ENCODE results near the gene C22orf39. TPM values are rescaled to one million over a fixed set of nuclear protein-coding genes. Genes with fewer than 3 reads are reported as not detected.
"Not testable (repeated sequence)": the region's sequence is repeated elsewhere in the genome, so short reads cannot be mapped to it uniquely, and the experiment has no call there.

Gene C22orf39
- total RNA-seq, 1 experiment from 2014 or later, result 19.6 TPM

DNA sequence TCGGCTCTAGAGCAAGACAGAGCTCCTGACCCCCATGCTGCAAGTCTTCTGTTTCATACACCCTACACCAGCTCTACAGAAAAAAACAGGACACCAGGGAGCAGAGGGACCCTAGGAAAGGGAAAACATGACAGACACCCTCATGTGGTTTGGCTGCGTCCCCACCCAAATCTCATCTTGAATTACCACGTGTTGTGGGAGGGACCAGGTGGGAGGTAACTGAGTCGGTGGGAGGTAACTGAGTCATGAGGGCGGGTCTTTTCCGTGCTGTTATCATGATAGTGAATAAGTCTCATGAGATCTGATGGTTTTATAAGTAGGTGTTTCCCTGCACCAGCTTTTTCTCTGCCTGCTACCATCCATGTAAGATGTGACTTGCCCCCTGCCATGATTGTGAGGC, 6.6 kb upstream of the C22orf39 start:
- DNase-seq (ENCODE audit: low spot score), result no peak

DNA sequence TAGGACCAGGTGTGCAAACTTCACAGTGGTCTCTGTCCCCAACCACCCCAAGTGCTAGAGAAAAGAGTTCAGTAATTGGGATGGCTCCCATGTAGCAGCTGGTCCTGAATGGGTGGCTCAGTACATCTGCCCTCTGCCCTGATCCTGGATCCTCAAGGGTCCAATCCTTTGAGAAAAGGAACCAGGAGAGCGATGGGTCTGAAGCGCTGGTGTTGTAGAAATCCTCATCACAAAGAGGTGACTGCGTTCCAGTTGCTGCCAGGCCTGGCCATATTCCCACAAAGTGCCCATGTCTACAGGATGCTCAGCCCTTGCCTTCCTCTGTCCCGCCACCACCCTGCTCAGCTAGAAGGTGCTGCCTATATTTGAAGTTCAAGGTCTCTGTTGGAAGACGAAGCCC, 6.2 kb upstream of the C22orf39 start:
- DNase-seq (ENCODE audit: low spot score), result no peak

DNA sequence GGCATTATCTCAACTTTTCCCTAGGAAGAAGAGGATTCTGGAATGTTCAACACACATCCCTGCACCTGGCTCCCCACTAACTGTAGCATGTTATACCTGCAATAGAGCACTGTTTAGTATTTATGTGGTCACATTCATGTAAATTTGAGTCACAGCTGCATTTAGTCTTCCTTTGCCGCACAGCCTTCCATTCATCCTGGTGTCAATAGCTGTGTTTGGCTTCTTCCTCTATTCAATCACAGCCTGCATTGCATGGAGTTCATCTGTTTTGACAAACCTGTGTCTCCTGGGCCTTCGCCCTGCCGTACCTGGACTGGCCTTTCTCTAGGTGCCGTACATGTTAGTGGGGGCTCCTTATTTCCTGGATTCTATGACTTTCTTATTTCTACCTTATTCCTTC, 4.1 kb upstream of the C22orf39 start:
- DNase-seq (ENCODE audit: low spot score), result no peak

DNA sequence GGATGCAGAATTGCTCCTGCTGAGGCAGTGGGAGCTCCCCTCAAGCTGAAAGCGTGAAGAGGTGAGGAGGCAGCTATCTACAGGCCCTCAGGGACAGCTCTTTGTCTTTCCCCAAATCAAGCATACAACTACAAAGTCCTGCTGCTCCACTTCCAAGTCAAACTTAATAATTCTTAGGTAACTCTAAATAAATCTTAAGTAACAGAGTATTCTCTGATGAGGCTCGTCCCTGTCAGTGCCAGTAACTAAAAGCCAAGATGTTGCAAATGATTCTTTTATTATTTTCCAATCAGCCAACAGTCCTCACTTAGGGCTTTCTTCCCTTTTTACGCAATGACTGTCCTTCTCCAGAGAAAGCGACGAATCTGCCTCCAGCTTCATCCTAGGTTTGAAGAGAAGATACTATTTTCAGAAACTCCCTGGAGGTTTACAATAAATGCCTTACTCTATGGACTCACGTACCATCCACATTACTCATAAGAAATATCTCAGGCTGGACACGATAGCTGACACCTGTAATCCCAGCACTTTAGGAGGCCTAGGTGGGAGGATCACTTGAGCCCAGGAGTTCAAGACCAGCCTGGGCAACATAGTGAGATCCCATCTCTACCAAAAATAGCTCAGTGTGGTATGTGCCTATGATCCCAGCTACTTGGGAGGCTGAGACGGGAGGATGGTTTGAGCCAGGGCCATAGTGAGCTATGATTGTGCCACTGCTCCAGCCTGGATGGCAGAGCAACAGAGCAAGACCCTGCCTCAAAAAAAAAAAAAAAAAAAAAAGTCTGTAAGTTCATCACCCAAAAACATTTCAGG, 3.1 kb upstream of the C22orf39 start:
- no peak for DNase-seq (ENCODE audit: low spot score)

DNA sequence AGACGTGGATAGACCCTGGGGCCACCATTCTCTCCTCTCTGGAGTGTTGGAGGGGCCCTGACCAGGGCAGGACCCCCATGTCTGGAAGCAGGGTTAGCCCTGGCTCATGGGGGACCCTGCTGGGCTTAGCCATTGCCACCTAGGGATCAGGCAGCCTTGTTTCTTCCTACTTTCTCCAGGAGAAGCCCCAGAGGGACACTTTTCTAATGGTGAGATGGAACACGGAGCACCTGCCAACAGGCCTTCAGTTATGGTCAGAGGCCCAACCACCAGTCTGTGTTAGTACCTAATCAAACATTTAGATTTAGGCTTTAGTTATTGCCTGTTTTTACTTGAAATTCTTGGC, 1.9 kb upstream of the C22orf39 start:
- DNase-seq (ENCODE audit: low spot score), result no peak

DNA sequence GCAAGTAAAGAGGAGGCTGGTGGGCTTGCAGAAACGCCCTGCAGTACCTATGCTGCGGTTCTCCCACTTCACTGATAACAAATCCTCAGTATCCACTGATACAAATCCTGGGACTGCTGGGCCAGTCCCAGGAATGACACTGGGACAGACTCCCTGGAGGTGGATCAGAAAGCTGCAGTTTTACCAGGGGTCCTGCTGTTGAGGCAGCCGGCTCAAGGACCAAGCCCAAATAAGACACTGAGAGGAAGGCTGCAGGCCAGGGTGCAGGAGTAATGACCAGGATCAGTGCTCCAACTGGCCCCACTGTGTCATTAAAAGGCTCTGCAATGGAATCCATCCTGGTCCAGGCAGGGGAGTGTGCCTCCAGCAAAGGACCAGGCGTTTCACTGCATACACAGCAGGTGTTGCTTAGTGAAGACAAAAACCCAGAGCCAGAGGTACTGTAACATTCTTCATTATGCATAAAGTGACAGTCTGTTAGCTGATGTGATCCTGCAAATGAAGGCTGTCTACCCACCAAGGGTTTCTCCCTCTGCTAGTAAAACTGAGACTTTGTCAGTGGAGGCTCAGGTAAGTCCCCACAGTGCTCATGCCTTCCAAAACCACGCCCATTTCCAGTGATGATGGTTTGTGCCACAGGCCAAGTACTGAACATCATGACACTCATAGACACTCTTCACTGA, 1.4 kb upstream of the C22orf39 start:
- DNase-seq (ENCODE audit: low spot score), result no peak

DNA sequence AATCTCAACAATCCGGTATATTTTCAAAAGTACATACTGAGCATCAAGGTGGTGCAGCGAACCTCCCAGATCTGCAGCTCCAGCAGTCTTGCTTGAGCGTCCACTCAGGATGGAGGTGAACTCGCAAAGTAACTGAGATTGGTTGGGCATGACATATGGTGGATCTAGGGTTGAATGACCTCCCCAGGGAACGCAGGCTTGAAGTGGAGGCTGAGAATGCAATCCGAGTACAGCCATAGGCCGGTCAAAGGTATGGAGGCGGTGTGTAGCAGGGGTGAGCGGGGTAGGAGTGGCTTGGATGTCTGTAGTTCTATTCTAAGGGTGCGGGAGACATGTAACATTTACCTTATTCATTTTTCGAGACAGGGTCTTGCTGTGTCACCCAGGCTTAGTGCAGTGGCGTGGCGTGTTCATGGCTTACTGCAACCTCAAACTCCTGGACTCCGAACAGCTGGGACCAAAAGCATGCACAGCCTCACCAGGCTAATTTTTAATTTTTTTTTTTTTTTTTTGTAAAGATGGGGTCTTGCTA, 631 bp upstream of the C22orf39 start:
- peak; percentile 40 for DNase-seq (ENCODE audit: low spot score)

DNA sequence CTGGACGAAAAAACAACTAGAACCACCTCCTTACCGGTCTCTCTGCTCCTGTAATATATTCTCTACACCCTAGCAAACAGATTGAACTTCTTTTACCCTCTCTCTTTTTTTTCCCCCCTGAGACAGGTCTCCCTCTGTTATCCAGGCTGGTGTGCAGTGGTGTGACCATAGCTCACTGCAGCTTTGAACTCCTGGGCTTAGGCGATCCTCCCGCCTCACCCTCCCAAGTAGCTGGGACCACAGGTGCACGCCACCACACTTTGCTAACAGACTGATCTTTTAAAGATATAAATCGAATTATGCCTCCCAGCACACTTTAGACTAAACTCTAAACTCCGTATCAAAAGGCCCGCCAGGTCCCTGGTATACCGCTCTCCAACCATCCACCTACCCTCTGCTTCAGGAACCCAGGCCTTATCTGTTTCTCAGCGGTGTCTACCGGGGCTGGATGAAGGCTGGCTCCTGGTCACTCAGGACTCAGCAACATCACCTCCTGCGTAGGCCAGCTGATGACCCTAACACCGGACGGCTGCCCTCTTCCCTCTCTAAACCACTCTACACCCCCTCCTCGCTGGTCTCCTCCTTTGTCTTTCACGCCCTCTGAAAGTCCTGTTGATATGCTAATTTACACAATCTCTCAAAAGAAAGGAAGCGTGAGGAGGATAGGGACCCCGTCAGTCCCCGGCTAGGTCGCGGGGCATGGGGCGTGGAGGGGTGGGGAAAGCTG, 745 bp downstream of the C22orf39 start:
- DNase-seq (ENCODE audit: low spot score), result no peak

DNA sequence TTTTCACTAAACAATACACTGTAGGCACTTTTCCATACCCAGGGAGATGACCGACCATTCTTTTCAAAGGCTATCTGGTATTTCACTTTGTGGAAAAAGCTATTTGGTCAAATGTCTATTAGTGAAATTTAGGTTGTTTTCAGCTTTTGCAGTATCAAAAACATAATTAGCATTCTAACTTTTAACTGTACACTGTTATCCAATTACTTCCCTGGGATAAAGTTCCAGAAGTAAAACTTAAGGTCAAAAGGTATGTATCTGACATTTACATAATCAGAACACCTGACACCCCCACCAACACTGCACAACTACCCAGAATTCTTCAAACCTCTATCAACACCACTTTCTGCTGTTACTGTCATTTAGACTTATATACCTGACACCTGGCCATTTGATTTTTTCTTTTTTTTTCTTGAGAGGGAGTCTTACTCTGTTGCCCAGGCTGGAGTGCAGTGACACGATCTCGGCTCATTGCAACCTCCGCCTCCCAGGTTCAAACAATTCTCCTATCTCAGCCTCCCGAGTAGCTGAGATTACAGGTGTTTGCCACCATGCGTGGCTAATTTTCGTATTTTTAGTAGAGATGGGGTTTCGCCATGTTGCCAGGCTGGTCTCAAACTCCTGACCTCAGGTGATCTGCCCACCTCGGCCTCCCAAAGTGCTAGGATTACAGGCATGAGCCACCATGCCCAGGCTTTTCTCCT, 2.1 kb downstream of the C22orf39 start:
- DNase-seq (ENCODE audit: low spot score), result not testable (repeated sequence)

DNA sequence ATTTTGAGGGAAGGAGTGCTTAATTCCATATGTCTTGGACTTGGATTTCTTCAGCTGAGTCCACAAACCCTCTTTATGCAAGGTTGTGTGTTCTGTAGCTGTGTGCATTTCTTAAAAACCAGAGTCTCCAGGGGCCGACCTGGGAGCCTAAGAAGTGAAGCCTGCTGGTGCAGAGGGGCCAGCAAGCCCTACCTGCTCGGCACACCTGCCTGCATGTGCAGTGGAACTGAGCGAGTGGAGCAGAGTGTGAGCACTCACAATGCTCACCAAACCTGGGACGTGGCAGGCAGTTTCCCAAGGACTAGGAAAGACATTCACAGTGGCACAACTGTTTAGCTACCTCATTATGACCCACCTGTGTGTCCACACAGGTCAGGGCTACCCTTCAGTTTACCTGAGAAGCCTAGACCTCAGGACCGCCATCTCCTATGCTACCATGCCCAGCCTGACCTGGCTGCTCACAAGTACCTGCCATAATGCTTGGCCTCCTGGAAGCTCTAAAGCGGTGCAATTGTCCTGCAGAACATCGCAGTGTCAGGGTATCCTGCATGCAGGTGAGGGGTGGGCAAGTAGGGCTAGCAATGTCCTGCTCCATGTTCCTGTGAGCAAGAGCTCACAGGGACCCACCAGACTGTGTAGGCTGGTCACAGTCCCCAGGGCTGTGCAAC, 3.8 kb downstream of the C22orf39 start:
- no peak for DNase-seq (ENCODE audit: low spot score)

DNA sequence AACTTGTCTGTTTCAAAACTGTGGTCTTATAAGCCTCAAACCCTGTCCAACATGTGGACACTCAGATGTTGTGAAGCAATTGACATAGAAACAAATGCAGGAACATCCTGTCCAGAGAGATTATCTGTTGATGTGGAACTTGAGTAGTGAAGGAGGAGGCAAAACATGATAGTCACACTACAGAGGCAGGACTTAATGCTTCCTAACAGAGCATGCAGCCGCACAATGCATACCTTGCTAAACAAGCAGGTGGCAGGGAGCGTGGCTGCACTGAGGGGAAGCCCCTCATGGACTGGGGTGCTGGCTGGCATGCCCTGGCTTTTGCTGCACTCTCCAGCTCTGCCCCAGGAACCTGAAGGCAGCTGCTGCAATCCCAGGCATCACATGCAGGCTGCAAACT, 5.3 kb downstream of the C22orf39 start:
- DNase-seq (ENCODE audit: low spot score), result no peak

DNA sequence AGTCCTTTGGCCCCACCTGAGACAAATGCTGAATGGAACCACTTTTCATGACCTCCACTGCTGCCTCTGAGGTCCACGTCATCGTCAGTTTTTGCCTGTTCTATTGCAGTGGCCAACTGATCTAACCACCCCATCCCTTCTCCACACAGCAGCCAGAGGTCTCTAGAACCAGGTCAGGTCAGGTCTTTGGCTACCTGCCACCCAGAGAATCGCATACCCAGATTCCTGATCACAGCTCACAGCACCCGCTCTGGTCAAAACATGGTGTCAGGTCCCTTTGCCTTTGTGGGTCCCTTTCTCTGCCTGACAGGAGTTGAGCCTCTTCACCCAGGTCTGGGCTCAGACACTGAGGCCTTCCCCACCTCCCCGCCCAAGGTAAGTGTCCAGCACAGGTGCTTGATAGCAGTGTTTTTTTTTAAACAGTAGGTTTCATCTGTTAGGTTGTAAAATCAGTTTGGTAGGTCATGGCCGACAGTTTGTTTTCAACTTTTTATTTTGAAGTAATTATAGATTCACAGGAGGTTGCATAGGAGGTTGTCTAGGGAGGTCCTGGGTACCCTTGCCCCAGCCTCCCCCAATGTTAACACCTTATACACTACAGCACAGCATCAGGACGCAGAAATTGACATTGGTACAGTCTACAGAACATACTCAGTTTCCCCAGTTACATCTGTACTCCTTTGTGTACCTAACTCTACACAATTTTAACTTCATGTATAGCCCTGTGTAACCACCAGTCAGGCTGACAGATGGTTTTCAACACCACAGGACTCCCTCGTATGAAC, 6.9 kb downstream of the C22orf39 start:
- DNase-seq (ENCODE audit: low spot score), result no peak

DNA sequence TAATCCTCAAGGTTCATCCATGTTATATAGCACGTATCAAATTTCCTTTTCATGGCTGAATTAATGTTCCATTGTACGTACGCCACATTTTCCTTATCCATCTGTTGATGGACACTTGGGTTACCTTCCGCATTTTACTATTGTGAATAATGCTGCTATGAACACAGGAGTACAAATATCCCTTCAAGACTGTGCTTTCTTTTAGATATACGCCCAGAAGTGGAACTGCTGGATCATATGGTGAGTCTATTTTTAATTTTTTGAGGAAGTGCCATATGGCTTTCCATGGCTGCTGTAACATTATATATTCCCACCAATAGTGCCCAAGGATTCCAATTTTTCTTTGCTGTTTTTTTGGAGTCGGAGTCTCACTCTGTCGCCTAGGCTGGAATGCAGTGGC, 9.2 kb downstream of the C22orf39 start:
- no peak for DNase-seq (ENCODE audit: low spot score)

DNA sequence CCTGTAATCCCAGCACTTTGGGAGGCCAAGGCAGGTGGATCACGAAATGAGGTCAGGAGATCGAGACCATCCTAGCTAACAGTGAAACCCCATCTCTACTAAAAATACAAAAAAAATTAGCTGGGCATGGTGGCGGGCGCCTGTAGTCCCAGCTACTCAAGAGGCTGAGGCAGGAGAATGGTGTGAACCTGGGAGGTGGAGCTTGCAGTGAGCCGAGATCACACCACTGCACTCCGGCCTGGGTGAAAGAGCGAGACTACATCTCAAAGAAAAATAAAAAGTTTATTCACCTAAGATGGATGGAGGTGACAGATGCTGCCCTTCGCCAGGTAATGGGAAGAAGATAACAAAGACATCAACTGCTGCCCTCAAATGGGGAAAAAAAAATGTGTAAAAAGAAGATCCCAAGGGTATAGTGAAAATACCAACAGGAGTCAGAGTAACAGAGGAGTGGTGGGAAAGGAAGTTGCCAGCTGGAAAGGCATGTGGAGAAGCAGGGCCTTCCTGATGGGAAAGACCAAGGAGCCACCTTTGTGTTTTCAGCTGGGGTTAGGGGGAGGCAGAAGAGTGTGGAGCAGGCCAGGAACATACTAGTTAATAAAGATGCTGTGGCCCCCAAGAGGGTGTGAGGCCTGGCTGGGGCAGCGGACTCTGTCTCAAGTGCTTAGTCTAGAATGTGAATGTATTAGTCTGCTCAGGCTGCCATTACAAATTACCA, 10.9 kb downstream of the C22orf39 start:
- not testable (repeated sequence) for DNase-seq (ENCODE audit: low spot score)

DNA sequence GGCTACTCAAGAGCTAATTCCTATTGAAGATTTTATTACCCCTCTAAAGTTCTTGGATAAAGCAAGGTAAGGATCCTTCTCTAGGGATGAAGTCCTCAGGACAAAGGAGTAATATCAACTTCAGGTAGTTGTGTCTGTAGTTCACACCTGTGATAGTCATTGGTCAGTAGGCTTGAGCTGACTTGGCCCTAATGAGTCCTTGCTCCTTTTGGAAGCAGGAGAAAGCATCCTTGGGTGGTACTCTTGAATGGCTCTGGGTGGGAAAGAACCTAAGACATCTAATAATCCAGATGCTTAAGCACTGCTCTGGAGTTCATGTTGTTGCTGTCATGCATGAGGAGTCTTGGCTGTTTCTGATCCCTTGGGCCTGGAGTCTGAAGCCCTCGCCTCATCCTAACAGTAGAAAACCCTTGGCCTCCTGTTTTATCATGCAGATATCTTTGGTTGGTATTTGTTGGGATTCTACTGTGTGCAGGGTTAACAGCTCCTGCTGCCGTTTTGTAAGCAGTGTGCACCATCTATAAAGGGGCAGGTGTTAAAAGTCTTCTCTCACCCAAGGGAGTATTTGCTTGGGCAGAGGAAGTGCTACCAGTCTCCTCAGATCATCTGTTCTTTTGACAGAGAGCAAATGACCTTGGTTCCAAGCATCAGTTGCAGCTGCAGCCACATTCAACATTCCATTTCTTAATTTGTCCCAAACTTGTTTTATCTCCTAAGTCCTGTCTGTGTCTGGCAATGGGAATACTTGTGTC, 12.5 kb downstream of the C22orf39 start:
- DNase-seq (ENCODE audit: low spot score), result no peak

DNA sequence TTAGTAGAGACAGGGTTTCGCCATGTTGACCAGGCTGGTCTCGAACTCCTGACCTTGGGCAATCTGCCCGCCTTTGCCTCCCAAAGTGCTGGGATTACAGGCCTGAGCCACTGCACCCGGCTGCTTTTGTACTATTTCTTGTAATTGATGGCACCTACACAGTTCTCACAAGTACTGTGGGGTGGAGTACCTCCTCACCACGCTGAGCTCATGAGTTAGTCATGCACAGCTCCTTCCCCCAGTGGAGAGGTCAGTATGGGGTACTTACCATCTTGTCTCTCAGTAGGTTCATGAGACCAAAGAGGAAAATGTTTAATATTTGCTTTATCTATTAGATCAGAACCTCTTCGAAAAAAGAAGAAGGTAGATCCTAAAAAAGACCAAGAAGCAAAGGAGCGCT, 13.1 kb downstream of the C22orf39 start:
- no peak for DNase-seq (ENCODE audit: low spot score)

DNA sequence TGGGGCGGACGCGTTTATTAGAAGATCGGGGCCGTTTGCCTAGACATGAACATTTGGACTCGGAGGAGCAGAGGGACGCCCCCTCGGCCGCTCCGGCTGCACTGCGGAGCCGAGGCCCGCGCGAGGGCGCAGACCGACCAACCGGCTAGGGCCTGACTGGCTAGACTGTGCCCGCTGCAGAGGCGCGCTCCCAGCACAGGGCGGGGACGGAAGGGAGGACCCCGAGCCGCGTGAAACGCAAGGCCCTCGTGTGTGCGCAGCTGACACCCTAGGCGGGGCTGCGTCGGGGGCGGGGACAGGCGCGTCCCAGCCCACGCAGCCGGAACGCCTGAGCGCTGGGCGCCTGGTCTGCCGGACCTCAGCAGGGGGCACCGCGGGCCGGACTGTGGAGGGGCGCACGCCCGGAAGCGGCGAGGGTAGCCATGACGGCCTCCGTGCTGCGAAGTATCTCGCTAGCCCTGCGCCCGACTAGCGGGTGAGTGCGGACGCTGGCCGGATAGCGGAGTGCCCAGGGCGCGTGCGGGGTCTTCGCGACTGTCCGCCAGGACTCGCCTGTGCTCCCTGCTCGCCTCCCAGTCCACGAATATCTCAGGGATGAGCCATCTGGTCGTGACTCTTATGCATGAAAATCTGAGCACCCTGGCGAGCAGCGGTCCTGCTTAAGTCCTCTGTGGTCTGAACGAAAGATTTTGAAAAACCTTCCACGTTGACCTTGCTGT, 15.2 kb downstream of the C22orf39 start, which contains the start of gene MRPL40:
MRPL40 (plus strand) TSS at position 413 of the 719 bp plus-strand sequence; CDS start at position 423, 10 bp downstream.
- DNase-seq (ENCODE audit: low spot score), result peak; percentile 83

DNA sequence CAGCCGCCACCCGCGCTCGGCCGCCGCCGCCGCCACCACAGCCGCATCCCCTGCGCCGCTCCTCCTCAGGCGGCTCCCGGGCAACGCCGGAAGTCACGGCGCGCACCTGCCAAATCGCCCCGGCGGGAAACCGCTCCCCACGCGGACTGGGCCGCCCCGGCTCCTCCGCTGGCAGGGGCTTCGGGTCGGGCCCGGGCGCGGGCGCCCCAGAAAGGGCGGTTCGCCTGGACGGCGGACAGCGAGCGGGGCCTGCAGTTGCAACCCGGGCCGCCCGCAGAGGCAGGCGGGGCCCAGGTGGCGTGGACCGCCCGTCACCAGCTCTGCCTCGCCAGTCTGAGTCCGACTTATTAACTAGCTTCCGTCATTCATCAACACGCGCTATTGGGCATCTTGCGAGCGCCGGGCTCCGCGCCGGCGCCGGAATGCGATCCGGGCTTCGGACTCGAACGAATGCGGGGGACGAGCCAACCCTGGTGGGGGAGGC, 15.8 kb downstream of the C22orf39 start, which contains the start of gene HIRA:
HIRA (minus strand) TSS at position 85 of the 484 bp plus-strand sequence. CDS start 257 bp downstream, outside the sequence.
- peak; percentile 24 for DNase-seq (ENCODE audit: low spot score)

All from H4 (cell line).